GM23338 (cell line): ENCODE data around the gene AHNAK2. TPM values are rescaled to one million over a fixed set of nuclear protein-coding genes. Genes with fewer than 3 reads are reported as not detected.

Source experiments
- ATAC-seq: fragments of 200-7000 bp; cut with Tn5 transposase; 3 replicates; pipeline ENCODE4 v1.9.1; 2020
- DNase-seq: peaks from one replicate; pipeline ENCODE4 v3.0.0-alpha.2; 2015; ENCODE audit warnings: low spot score
- H2AFZ ChIP-seq: fragments of 200-600 bp; sonication (generic); 2 replicates; pipeline ENCODE4 v1.8.0; 2016; ENCODE audit warnings: antibody characterized with exemption, mild to moderate bottlenecking, moderate library complexity
- H3F3A ChIP-seq: fragments of 200-600 bp; sonication (generic); replicated peaks from 2 replicates; pipeline ENCODE4 v1.8.0; 2017; ENCODE audit warnings: antibody characterized with exemption, mixed run types, low read depth
- H3K27ac ChIP-seq: fragments of 200-600 bp; sonication (generic); 2 replicates; pipeline ENCODE4 v1.6.1; 2016; ENCODE audit warnings: low read depth
- H3K27me3 ChIP-seq: fragments of 200-600 bp; sonication (generic); 2 replicates; pipeline ENCODE4 v1.8.0; 2016; ENCODE audit warnings: mild to moderate bottlenecking, mixed run types, moderate library complexity; ENCODE audit not compliant: insufficient read depth
- H3K36me3 ChIP-seq: fragments of 200-600 bp; sonication (generic); 2 replicates; pipeline ENCODE4 v1.8.0; 2016; ENCODE audit warnings: mild to moderate bottlenecking; ENCODE audit not compliant: insufficient read depth
- H3K4me1 ChIP-seq: fragments of 200-600 bp; sonication (generic); 2 replicates; pipeline ENCODE4 v1.8.0; 2016; ENCODE audit warnings: mild to moderate bottlenecking, moderate library complexity; ENCODE audit not compliant: insufficient read depth
- H3K4me2 ChIP-seq: fragments of 200-600 bp; sonication (generic); 2 replicates; pipeline ENCODE4 v1.7.1; 2017; ENCODE audit warnings: mixed run types
- H3K4me3 ChIP-seq: fragments of 200-600 bp; sonication (generic); 2 replicates; pipeline ENCODE4 v1.6.1; 2016; ENCODE audit warnings: mixed run types
- H3K79me2 ChIP-seq: fragments of 200-600 bp; sonication (generic); replicated peaks from 2 replicates; pipeline ENCODE4 v1.8.0; 2017; ENCODE audit warnings: mild to moderate bottlenecking; ENCODE audit not compliant: insufficient read depth
- H3K9me2 ChIP-seq: fragments of 200-600 bp; sonication (generic); 2 replicates; pipeline ENCODE4 v1.8.0; 2017; ENCODE audit not compliant: insufficient read depth
- H4K20me1 ChIP-seq: fragments of 200-600 bp; sonication (generic); replicated peaks from 2 replicates; pipeline ENCODE4 v1.8.0; 2017; ENCODE audit warnings: mild to moderate bottlenecking; ENCODE audit not compliant: insufficient read depth
- H3K27ac Mint-ChIP-seq: 2 replicates; pipeline ENCODE4 v1.8.0; 2020; ENCODE audit warnings: inconsistent platforms, mild to moderate bottlenecking, moderate library complexity, mixed read lengths
- H3K27me3 Mint-ChIP-seq: 3 replicates; pipeline ENCODE4 v1.8.0; 2022; ENCODE audit warnings: low read depth, mild to moderate bottlenecking, moderate library complexity, mixed read lengths, inconsistent platforms; ENCODE audit not compliant: insufficient read depth, poor library complexity
- H3K36me3 Mint-ChIP-seq: 3 replicates; pipeline ENCODE4 v1.8.0; 2021; ENCODE audit warnings: low read depth, mild to moderate bottlenecking, inconsistent platforms, moderate library complexity, mixed read lengths
- H3K4me1 Mint-ChIP-seq: 3 replicates; pipeline ENCODE4 v1.8.0; 2020; ENCODE audit warnings: mild to moderate bottlenecking, inconsistent platforms, mixed read lengths
- H3K4me3 Mint-ChIP-seq: 3 replicates; pipeline ENCODE4 v1.8.0; 2021; ENCODE audit warnings: moderate library complexity, mild to moderate bottlenecking, inconsistent platforms, mixed read lengths
- H3K9me3 Mint-ChIP-seq: 3 replicates; pipeline ENCODE4 v1.8.0; 2020; ENCODE audit warnings: moderate library complexity, mild to moderate bottlenecking, inconsistent platforms, mixed read lengths
- CREB1 ChIP-seq: fragments of 250-450 bp; sonication (Bioruptor Pico); IDR thresholded peaks from 2 replicates; pipeline ENCODE4 v1.5.0; 2020; ENCODE audit warnings: low read depth, mild to moderate bottlenecking, moderate library complexity
- STAT1 ChIP-seq: IDR thresholded peaks from one replicate; pipeline ENCODE4 v1.6.1; 2016; ENCODE audit warnings: antibody characterized with exemption; ENCODE audit not compliant: unreplicated experiment
- ZNF331 ChIP-seq: fragments of 250-450 bp; sonication (Bioruptor Pico); IDR thresholded peaks from 2 replicates; pipeline ENCODE4 v1.5.0; 2020; ENCODE audit warnings: low read depth, mild to moderate bottlenecking, moderate library complexity
- polyA plus RNA-seq: library from polyadenylated mRNA; unstranded; fragments of >200 nt; fragmentation: Nextera tagmentation; extraction: Ambion mirVana; gene quantifications from 2 replicates; pipeline ENCODE4 v1.2.1, GENCODE V29; 2016
- total RNA-seq: library from RNA; depleted of rRNA; stranded (reverse); fragments of >200 nt; shearing (Covaris generic); gene quantifications from 2 replicates; pipeline ENCODE4 v1.2.3, GENCODE V29; 2014
- TF ChIP-seq, protein P1 (sequence below), 2 experiments: fragments of 200-600 bp in 1 of 2; sonication (generic) in 1 of 2; conservative IDR thresholded peaks; 2 replicates each; pipeline versions ENCODE4 v1.5.1 to v1.6.1; 2016 to 2017; ENCODE audit warnings: antibody characterized with exemption in 2 of 2, low read depth in 2 of 2, mild to moderate bottlenecking in 2 of 2, moderate library complexity in 1 of 2
- TF ChIP-seq, protein P2 (sequence below): IDR thresholded peaks from one replicate; pipeline ENCODE4 v1.6.1; 2018; ENCODE audit warnings: antibody characterized with exemption; ENCODE audit not compliant: unreplicated experiment

The AHNAK2 gene
- total and polyA plus RNA-seq, 2 experiments from 2014 or later, result 1.1 to 2.6 TPM

DNA sequence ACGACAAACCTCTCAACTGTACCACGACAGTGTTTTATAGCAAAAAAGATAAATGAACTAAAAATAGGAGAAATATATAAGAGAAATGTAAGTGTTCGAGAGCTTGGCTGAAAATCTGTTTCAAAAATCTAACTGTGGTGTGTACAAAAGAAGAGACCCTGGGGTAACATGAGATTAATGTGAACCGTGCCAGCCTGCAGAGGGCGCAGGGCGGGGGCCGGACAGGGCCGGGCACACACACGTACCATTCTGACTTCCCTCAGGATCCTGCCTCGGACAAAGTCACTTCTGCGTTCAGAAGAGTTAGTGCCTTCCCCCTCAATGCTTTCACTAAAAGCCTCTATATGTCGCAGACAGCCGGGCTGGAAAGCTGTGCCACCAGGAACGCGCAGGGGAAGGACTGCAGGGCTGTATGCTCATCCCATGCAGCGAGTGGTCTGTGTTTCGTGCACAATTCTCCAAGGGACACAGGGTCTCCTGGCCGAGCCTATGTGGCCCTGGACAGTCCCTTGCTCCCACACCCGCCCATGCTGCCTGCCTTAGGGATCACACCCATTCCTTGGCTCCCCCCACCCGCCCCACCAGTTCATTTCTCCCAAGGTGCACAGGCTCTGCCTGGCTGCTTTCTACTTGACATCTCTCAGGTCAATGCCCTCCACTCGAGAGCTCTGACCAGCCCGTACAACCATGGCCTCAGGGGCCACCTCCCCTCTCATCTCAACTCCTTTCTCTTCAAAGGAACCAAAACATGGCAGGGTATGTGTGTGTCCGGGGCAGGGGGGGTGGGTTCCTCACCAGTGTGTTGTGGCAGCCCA lies 34.2 kb upstream of the AHNAK2 start:
- Histone ChIP-seq H3K4me3 (no peak overlapping the region), H3K4me2 (no peak overlapping the region), H3K9me2 (no peaks in the 10 kb centered on the region), H3K4me1 (peaks cover 23% of the 10 kb centered on the region), H3F3A (no peaks in the 10 kb centered on the region), H3K27me3 (no peaks in the 10 kb centered on the region), H4K20me1 (peaks cover 61% of the 10 kb centered on the region), H2AFZ (no peak overlapping the region), H3K27ac (no peak overlapping the region), H3K79me2 (peaks cover 86% of the 10 kb centered on the region), H3K36me3 (peaks cover 13% of the 10 kb centered on the region)
- DNase-seq (no peak), ATAC-seq (no peak; the same call in 2 of the 3 replicates)
- no peak overlapping the region for H3K4me3 Mint-ChIP-seq
- peaks cover 48% of the 10 kb centered on the region for H3K36me3 Mint-ChIP-seq
- H3K4me1 Mint-ChIP-seq, result peaks cover 42% of the 10 kb centered on the region
- no peak for TF ChIP-seq CREB1
- TF ChIP-seq STAT1, result no peak
- TF ChIP-seq, protein P1, sequence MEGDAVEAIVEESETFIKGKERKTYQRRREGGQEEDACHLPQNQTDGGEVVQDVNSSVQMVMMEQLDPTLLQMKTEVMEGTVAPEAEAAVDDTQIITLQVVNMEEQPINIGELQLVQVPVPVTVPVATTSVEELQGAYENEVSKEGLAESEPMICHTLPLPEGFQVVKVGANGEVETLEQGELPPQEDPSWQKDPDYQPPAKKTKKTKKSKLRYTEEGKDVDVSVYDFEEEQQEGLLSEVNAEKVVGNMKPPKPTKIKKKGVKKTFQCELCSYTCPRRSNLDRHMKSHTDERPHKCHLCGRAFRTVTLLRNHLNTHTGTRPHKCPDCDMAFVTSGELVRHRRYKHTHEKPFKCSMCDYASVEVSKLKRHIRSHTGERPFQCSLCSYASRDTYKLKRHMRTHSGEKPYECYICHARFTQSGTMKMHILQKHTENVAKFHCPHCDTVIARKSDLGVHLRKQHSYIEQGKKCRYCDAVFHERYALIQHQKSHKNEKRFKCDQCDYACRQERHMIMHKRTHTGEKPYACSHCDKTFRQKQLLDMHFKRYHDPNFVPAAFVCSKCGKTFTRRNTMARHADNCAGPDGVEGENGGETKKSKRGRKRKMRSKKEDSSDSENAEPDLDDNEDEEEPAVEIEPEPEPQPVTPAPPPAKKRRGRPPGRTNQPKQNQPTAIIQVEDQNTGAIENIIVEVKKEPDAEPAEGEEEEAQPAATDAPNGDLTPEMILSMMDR (conservative IDR thresholded peaks at IDR 0.05; ENCODE audit: low read depth in 2 of 2), result peak in 1 of 2 experiments; percentile 29; a peak in 3 of 4 replicates
- TF ChIP-seq ZNF331 (CRISPR knock-in tag), result no peak
- TF ChIP-seq, protein P2, sequence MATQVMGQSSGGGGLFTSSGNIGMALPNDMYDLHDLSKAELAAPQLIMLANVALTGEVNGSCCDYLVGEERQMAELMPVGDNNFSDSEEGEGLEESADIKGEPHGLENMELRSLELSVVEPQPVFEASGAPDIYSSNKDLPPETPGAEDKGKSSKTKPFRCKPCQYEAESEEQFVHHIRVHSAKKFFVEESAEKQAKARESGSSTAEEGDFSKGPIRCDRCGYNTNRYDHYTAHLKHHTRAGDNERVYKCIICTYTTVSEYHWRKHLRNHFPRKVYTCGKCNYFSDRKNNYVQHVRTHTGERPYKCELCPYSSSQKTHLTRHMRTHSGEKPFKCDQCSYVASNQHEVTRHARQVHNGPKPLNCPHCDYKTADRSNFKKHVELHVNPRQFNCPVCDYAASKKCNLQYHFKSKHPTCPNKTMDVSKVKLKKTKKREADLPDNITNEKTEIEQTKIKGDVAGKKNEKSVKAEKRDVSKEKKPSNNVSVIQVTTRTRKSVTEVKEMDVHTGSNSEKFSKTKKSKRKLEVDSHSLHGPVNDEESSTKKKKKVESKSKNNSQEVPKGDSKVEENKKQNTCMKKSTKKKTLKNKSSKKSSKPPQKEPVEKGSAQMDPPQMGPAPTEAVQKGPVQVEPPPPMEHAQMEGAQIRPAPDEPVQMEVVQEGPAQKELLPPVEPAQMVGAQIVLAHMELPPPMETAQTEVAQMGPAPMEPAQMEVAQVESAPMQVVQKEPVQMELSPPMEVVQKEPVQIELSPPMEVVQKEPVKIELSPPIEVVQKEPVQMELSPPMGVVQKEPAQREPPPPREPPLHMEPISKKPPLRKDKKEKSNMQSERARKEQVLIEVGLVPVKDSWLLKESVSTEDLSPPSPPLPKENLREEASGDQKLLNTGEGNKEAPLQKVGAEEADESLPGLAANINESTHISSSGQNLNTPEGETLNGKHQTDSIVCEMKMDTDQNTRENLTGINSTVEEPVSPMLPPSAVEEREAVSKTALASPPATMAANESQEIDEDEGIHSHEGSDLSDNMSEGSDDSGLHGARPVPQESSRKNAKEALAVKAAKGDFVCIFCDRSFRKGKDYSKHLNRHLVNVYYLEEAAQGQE, result no peak
- peaks cover 15% of the 10 kb centered on the region for H3K27me3 Mint-ChIP-seq
- 0 out of 2 replicates have a peak overlapping the region, but pooled peaks have one; percentile 31 for H3K27ac Mint-ChIP-seq
- no peaks in the 10 kb centered on the region for H3K9me3 Mint-ChIP-seq

DNA sequence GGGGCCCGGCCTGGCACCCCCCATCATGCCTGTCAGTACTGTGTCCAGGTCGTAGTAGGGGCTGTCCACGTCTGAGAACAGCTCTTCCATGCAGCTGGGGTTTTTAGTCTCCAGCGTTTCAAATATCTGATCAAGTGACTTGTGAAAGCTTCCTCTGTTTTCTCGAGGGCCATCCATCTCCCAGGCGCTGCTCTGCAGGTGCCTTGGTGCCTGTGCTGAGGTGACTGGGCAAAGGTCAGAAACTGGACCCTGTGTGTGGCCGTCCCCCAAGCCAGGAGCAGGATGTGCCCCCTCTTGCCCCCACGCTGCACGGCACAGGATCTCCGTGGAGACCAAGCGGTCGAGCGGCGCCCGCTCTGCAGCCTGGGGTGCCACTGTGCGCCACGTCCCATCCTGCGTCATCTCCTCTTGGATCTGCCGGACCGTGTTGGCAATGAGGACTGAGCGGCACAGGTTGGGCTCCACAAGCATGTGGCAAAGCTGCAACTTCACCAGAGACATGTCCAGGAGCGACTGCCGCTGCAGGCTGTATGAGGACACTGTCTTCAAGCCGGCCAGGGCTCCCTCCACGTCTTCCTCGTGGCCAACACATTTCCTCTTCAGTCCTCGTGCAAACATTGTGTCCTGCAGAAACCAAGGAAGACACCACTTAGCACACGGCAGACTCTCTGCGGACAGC lies 33.3 kb upstream of the AHNAK2 start:
- peaks cover 76% of the 10 kb centered on the region for H3K79me2 ChIP-seq
- H3K36me3 ChIP-seq, result peaks cover 13% of the 10 kb centered on the region
- peaks cover 44% of the 10 kb centered on the region for H3K36me3 Mint-ChIP-seq

More for the DNA sequence above, 33.3 kb upstream of the AHNAK2 start:
- H3K4me1 ChIP-seq, result peaks cover 15% of the 10 kb centered on the region; the same call in 1 of the 2 replicates
- peaks cover 53% of the 10 kb centered on the region for H4K20me1 ChIP-seq
- H3F3A ChIP-seq, result no peaks in the 10 kb centered on the region
- no peaks in the 10 kb centered on the region for H3K27me3 ChIP-seq
- H3K27ac ChIP-seq, result no peak overlapping the region
- no peak overlapping the region for H3K4me3 Mint-ChIP-seq
- H3K9me2 ChIP-seq, result no peaks in the 10 kb centered on the region
- 0 out of 2 replicates have a peak overlapping the region, but pooled peaks have one; percentile 31 for H3K27ac Mint-ChIP-seq
- no peak overlapping the region for H2AFZ ChIP-seq
- H3K4me3 ChIP-seq, result no peak overlapping the region
- no peaks in the 10 kb centered on the region for H3K9me3 Mint-ChIP-seq
- ATAC-seq (no peak), DNase-seq (no peak)
- H3K27me3 Mint-ChIP-seq, result peaks cover 13% of the 10 kb centered on the region
- peaks cover 33% of the 10 kb centered on the region for H3K4me1 Mint-ChIP-seq
- TF ChIP-seq, protein P1 (conservative IDR thresholded peaks at IDR 0.05; ENCODE audit: low read depth in 2 of 2), result no peak
- H3K4me2 ChIP-seq, result no peak overlapping the region
